Calu3 (cell line): ENCODE measurements around the gene UBTD2. TPM values are rescaled to one million over a fixed set of nuclear protein-coding genes. Genes with fewer than 3 reads are reported as not detected.

Experiments
- BruUV-seq: library from RNA; stranded (reverse); fragments of 400-500 nt; replicated peaks from 2 replicates; lab custom pipeline; 2021; lab: Mats Ljungman, UMichigan
- CTCF ChIA-PET: fragments of 300-600 bp; sonication (Branson Sonifier 250); formaldehyde crosslinking; loops from one replicate; lab custom pipeline; 2022; ENCODE audit warnings: antibody characterized with exemption; lab: Charles Lee
- DNase-seq: peaks from one replicate; pipeline ENCODE4 v3.0.0; 2022
- H3K27ac Mint-ChIP-seq: one replicate; pipeline ENCODE4 v1.8.0; 2022; ENCODE audit warnings: mixed read lengths; ENCODE audit not compliant: unreplicated experiment
- H3K27me3 Mint-ChIP-seq: one replicate; pipeline ENCODE4 v1.8.0; 2022; ENCODE audit warnings: mixed read lengths; ENCODE audit not compliant: unreplicated experiment
- H3K36me3 Mint-ChIP-seq: one replicate; pipeline ENCODE4 v1.8.0; 2022; ENCODE audit warnings: mild to moderate bottlenecking, moderate library complexity, mixed read lengths; ENCODE audit not compliant: insufficient read depth, unreplicated experiment
- H3K4me1 Mint-ChIP-seq: one replicate; pipeline ENCODE4 v1.8.0; 2022; ENCODE audit warnings: mild to moderate bottlenecking, low read depth, mixed read lengths; ENCODE audit not compliant: unreplicated experiment
- H3K4me3 Mint-ChIP-seq: one replicate; pipeline ENCODE4 v1.8.0; 2022; ENCODE audit warnings: mild to moderate bottlenecking, low read depth, moderate library complexity, mixed read lengths; ENCODE audit not compliant: unreplicated experiment
- H3K9me3 Mint-ChIP-seq: one replicate; pipeline ENCODE4 v1.8.0; 2022; ENCODE audit warnings: low read depth, mixed read lengths; ENCODE audit not compliant: unreplicated experiment
- intact Hi-C: fragments of 100-400 bp; cut with micrococcal nuclease; formaldehyde crosslinking; loops from one replicate; pipeline ENCODE4 v1.10.0; 2022; ENCODE audit not compliant: unreplicated experiment
- total RNA-seq: library from RNA; stranded (reverse); gene quantifications from 2 replicates; pipeline ENCODE4 v1.2.3, GENCODE V29; 2022
- TF ChIP-seq, protein P1 (sequence below): fragments of 200-600 bp; IDR thresholded peaks from one replicate; pipeline ENCODE4 v1.8.0; 2022; ENCODE audit warnings: antibody characterized with exemption; ENCODE audit not compliant: unreplicated experiment

UBTD2 gene
- total RNA-seq, 1 experiment from 2014 or later = 21.1 TPM

- TF ChIP-seq, protein P1, sequence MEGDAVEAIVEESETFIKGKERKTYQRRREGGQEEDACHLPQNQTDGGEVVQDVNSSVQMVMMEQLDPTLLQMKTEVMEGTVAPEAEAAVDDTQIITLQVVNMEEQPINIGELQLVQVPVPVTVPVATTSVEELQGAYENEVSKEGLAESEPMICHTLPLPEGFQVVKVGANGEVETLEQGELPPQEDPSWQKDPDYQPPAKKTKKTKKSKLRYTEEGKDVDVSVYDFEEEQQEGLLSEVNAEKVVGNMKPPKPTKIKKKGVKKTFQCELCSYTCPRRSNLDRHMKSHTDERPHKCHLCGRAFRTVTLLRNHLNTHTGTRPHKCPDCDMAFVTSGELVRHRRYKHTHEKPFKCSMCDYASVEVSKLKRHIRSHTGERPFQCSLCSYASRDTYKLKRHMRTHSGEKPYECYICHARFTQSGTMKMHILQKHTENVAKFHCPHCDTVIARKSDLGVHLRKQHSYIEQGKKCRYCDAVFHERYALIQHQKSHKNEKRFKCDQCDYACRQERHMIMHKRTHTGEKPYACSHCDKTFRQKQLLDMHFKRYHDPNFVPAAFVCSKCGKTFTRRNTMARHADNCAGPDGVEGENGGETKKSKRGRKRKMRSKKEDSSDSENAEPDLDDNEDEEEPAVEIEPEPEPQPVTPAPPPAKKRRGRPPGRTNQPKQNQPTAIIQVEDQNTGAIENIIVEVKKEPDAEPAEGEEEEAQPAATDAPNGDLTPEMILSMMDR = no peak
- CTCF ChIA-PET = no interaction called here
- no peak for DNase-seq
- peaks cover 12% of the 10 kb centered on the region for H3K9me3 Mint-ChIP-seq
- H3K4me1 Mint-ChIP-seq = no peaks in the 10 kb centered on the region
- intact Hi-C loops = no loop called here
- H3K27me3 Mint-ChIP-seq = no peaks in the 10 kb centered on the region
- H3K27ac Mint-ChIP-seq = no peak overlapping the region
- no TSS peak for BruUV-seq
- H3K36me3 Mint-ChIP-seq = no peaks in the 10 kb centered on the region
- no peak overlapping the region for H3K4me3 Mint-ChIP-seq
These were observed 28.1 kb downstream of the UBTD2 start for GRCh38 chr5:172255444-172255843.

- BruUV-seq = no TSS peak
- intact Hi-C loops = no loop called here
- CTCF ChIA-PET = interaction anchor here (0.6 kb wide), 1 partner anchor 36 kb away, joined by 3 read pairs; no protein-coding TSS in a partner anchor
- TF ChIP-seq, protein P1 = no peak
- no peaks in the 10 kb centered on the region for H3K27me3 Mint-ChIP-seq
- no peak overlapping the region for H3K27ac Mint-ChIP-seq
- H3K9me3 Mint-ChIP-seq = peaks cover 4% of the 10 kb centered on the region
- H3K4me3 Mint-ChIP-seq = no peak overlapping the region
- DNase-seq = no peak
- H3K4me1 Mint-ChIP-seq = no peaks in the 10 kb centered on the region
- H3K36me3 Mint-ChIP-seq = no peaks in the 10 kb centered on the region
These were observed 31.1 kb downstream of the UBTD2 start for GRCh38 chr5:172252501-172252900.

- Mint-ChIP-seq H3K9me3 (peaks cover 2% of the 10 kb centered on the region), H3K36me3 (no peaks in the 10 kb centered on the region)
- BruUV-seq = no TSS peak
These were observed 32.1 kb downstream of the UBTD2 start for GRCh38 chr5:172251419-172251818.

GRCh38 chr5:172248637-172249036, 34.9 kb downstream of the UBTD2 start:
- no TSS peak for BruUV-seq
- CTCF ChIA-PET = interaction anchor here (0.7 kb wide), 1 partner anchor 19 kb away, joined by 3 read pairs; no protein-coding TSS in a partner anchor
- Mint-ChIP-seq H3K27ac (no peak overlapping the region), H3K27me3 (no peaks in the 10 kb centered on the region), H3K4me1 (no peaks in the 10 kb centered on the region), H3K9me3 (peaks cover 2% of the 10 kb centered on the region), H3K4me3 (no peak overlapping the region), H3K36me3 (no peaks in the 10 kb centered on the region)
- intact Hi-C loops = no loop called here
- DNase-seq = no peak
- TF ChIP-seq, protein P1 = no peak

More at GRCh38 chr5:172251419-172251818, 32.1 kb downstream of the UBTD2 start:
- intact Hi-C loops = no loop called here
- no peaks in the 10 kb centered on the region for H3K27me3 Mint-ChIP-seq
- H3K4me1 Mint-ChIP-seq = no peaks in the 10 kb centered on the region
- TF ChIP-seq, protein P1 = no peak
- H3K4me3 Mint-ChIP-seq = no peak overlapping the region
- DNase-seq = no peak
- no peak overlapping the region for H3K27ac Mint-ChIP-seq
- CTCF ChIA-PET = no interaction called here
